Astrocyte of the cerebellum (primary cell): ENCODE data around the gene SPEF2.

Source experiments
- DNase-seq: peaks from one replicate; pipeline ENCODE4 v3.0.0-alpha.2; 2011; ENCODE audit warnings: low read depth
- H3K4me3 ChIP-seq: 2 replicates; pipeline ENCODE4 v1.5.1; 2011; ENCODE audit warnings: mild to moderate bottlenecking, low read depth, low read length, moderate library complexity
- CTCF ChIP-seq: IDR thresholded peaks from 2 replicates; pipeline ENCODE4 v1.5.1; 2012; ENCODE audit warnings: low read length, low read depth, moderate library complexity, mild to moderate bottlenecking; ENCODE audit errors: missing control alignments
- in situ Hi-C: cut with HindIII; loops from 2 replicates; pipeline ENCODE4 v1.10.0; 2017; ENCODE audit warnings: low sequenced_read_pairs

SPEF2 gene

GRCh38 chr5:35600591-35600990, 17.1 kb upstream of the SPEF2 start:
- H3K4me3 ChIP-seq, result no peak overlapping the region
- no peak for TF ChIP-seq CTCF
- in situ Hi-C loops, result no loop called here
- no peak for DNase-seq

DNA sequence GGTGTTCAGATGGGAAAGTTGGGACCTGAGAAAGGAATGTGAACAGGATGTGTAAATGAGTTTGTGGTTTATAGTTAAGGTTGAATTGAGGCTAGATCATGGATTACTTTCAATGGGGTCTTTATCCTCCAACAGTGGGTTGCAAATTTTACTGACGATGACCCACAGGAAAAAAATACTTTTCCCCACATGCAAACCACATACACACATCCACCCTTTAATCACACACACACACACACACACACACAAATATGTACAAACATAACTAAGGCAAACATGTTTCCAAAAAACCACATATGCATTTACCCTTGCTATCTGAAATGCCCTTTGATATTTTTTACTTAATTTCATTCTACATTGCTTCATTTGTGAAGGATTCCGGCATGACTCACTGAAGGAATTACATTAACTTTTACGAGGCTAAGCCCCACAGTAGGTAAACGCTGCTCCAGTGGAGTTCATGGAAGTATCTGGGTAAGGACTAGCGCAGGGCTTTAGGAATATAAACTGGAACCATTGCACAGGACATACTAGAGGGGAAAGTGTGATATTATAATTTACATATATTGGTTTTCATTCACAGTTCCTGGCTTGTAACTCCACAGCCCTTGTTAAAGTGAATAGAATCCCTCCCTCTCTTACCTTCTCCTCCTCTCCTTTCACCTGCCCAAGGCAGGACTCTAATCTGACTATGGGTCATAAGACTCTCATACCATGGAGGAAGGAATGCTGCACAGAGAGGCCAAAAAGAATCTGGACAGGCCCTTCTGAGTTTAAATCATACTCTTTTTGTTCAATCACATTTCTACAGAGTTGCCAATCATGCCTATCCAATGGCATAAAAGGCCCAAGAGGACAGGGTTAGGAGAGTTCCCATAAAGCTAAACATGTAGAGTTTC, 8.5 kb upstream of the SPEF2 start:
- H3K4me3 ChIP-seq, result no peak overlapping the region
- in situ Hi-C loops, result no loop called here
- no peak for TF ChIP-seq CTCF
- DNase-seq, result no peak

- no peak for TF ChIP-seq CTCF
- H3K4me3 ChIP-seq, result peak overlapping the region; percentile 77
- DNase-seq, result no peak
- in situ Hi-C loops, result no loop called here
Measured at GRCh38 chr5:35617060-35617434, 616 bp upstream of the SPEF2 start.

DNA sequence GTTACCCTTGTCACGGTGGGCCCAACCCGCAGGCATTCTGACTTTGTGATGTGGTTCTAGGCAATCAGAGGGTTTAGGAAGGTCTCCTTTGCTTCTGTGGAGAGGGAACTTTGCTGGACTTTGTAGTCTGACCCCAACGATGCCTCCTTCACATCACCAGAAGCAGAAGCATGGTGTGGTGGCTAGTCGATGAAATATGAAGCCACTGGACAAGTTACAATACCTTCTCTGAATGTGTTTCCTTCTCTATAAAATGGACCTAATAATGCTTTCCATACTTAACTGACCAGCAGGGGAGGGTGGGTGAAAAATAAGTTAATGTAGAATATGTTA, 607 bp downstream of the SPEF2 start:
- in situ Hi-C loops, result no loop called here
- TF ChIP-seq CTCF, result no peak
- DNase-seq, result no peak

DNA sequence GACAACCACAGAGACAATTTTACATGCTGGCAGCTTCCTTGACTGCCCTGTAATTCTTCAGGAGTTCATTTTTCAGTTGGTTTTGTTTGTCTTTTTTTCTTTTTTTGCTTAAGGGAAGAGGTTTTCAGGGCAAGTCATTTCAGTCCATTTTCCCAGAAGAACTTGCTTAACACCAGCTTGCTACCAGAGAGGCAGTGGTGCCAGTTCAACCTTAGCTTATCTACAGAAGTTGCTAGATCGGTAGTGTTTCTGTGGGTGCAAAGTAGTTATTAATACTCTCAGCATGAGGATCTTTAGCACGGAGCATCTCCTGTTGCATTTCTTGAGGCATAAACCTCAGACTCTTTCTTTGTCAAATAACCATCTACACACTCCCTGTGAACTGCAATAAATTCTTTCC, 1.1 kb downstream of the SPEF2 start:
- in situ Hi-C loops, result no loop called here
- H3K4me3 ChIP-seq, result no peak overlapping the region
- DNase-seq, result no peak
- TF ChIP-seq CTCF, result no peak

More for the DNA sequence above, 607 bp downstream of the SPEF2 start:
- peak overlapping the region; percentile 77 for H3K4me3 ChIP-seq

DNA sequence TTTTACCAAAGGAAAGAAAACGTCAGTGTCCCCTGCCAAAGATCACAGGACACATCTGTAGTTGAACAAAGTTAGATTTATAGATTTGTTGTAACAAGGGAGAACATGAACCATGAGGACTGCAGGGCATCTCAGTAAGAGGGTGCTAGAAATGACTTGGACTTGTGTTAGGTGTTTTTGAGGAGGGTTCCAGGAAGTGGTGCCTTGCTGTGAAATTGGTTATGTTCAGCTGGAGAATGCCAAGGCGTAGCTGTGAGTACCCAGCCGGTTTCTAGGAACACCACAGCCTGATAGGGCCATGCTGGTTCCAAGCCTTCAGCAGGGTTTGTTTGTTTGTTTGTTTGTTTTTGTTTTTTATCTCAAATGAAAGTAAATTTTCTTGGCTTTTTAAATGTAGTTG, 5.3 kb downstream of the SPEF2 start:
- in situ Hi-C loops, result no loop called here
- H3K4me3 ChIP-seq, result no peak overlapping the region
- no peak for DNase-seq
- no peak for TF ChIP-seq CTCF
